Testis (tissue), 2 donors: ENCODE measurements around the gene PGP.

Source experiments
- POLR2A ChIP-seq: fragments of 450-650 bp; IDR thresholded peaks from one replicate; pipeline ENCODE4 v1.6.1; 2017; ENCODE audit warnings: antibody characterized with exemption, mild to moderate bottlenecking, moderate library complexity
- TF ChIP-seq, protein P1 (sequence below), 3 experiments: fragments of 450-650 bp in 2 of 3; fragments of 200-600 bp in 1 of 3; sonication (generic) in 1 of 3; IDR thresholded peaks; one replicate each; pipeline ENCODE4 v1.5.1; 2016 to 2019; ENCODE audit warnings: antibody characterized with exemption in 3 of 3, mild to moderate bottlenecking in 2 of 3, moderate library complexity in 1 of 3

DNA sequence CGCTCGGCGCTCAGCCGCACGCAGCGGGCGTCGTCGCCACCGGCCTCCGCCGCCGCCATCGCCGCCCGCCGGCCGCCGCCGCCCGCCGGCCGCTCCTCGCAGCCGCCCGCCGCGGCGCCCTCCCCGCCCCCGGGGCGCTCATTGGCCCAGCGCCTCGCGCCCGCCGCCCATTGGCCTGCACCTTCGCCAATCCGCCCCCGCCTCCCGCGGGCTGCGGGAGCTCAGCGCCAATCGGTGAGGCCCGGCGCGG lies at the start of gene PGP:
- TF ChIP-seq, protein P1, sequence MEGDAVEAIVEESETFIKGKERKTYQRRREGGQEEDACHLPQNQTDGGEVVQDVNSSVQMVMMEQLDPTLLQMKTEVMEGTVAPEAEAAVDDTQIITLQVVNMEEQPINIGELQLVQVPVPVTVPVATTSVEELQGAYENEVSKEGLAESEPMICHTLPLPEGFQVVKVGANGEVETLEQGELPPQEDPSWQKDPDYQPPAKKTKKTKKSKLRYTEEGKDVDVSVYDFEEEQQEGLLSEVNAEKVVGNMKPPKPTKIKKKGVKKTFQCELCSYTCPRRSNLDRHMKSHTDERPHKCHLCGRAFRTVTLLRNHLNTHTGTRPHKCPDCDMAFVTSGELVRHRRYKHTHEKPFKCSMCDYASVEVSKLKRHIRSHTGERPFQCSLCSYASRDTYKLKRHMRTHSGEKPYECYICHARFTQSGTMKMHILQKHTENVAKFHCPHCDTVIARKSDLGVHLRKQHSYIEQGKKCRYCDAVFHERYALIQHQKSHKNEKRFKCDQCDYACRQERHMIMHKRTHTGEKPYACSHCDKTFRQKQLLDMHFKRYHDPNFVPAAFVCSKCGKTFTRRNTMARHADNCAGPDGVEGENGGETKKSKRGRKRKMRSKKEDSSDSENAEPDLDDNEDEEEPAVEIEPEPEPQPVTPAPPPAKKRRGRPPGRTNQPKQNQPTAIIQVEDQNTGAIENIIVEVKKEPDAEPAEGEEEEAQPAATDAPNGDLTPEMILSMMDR (IDR thresholded peaks at IDR 0.05), result no peak
- no peak for TF ChIP-seq POLR2A
